Stimulated activated effector memory CD8-positive, alpha-beta T cell treated with anti-CD3 and anti-CD28 coated beads, Interleukin-12 subunit alpha, Interleukin-12 subunit beta, amount 100 ng/mL, for 72 hours (primary cell): ENCODE data around the gene CDCA4.

Source experiments
- ATAC-seq: fragments of 150-1000 bp; cut with Tn5 transposase; 2 replicates; pipeline ENCODE4 v1.10.0; 2021
- DNase-seq, 2 donors: peaks; one replicate each; pipeline ENCODE4 v3.0.0; 2021 to 2022; ENCODE audit warnings: low spot score in 2 of 2
- H3K27ac Mint-ChIP-seq: one replicate; pipeline ENCODE4 v1.8.0; 2022; ENCODE audit warnings: mild to moderate bottlenecking, mixed read lengths
- H3K36me3 Mint-ChIP-seq: one replicate; pipeline ENCODE4 v1.8.0; 2022; ENCODE audit warnings: mild to moderate bottlenecking, mixed read lengths
- H3K4me1 Mint-ChIP-seq: one replicate; pipeline ENCODE4 v1.8.0; 2022; ENCODE audit warnings: mixed read lengths
- H3K4me3 Mint-ChIP-seq: one replicate; pipeline ENCODE4 v1.8.0; 2022; ENCODE audit warnings: mild to moderate bottlenecking, mixed read lengths
- H3K9me3 Mint-ChIP-seq: one replicate; pipeline ENCODE4 v1.8.0; 2022; ENCODE audit warnings: mixed read lengths

The CDCA4 gene

DNA sequence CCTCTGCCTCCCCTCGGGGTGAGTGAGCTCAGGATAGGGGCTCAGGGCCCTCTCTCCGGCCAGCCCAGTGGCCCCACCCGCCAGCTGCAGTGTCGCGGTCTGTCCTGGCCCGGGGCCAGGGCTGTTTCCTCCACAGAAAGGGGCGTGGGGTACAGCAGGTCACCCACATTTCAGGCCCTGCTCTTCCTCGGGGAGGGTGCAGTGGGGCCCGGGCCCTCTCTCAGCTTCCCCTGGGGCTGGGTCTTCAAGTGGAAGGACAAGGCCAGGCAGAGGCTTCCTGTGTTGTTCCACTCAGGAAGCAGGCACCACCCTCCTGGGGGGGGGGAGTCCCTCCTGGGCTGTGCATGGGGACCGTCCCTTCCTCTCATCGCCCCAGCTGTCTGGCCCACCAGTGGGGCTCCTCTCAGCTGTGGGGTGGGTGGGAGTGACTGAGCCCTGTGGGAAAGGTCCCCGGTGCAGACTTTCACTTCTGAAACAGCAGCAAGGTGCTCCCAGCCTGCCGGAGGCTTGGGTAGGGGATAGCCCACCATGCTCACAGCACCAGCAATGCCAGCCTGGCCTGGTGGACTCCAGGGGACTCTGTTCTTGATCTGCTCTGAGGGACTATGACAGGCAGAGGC, 40.7 kb upstream of the CDCA4 start:
- H3K4me1 Mint-ChIP-seq, result peaks cover 71% of the 10 kb centered on the region
- peak overlapping the region; percentile 100 for H3K4me3 Mint-ChIP-seq
- ATAC-seq (peak; percentile 47), DNase-seq (peak; percentile 38 to 77)
- no peaks in the 10 kb centered on the region for H3K9me3 Mint-ChIP-seq
- peaks cover 93% of the 10 kb centered on the region for H3K36me3 Mint-ChIP-seq
- peak overlapping the region; percentile 97 for H3K27ac Mint-ChIP-seq

DNA sequence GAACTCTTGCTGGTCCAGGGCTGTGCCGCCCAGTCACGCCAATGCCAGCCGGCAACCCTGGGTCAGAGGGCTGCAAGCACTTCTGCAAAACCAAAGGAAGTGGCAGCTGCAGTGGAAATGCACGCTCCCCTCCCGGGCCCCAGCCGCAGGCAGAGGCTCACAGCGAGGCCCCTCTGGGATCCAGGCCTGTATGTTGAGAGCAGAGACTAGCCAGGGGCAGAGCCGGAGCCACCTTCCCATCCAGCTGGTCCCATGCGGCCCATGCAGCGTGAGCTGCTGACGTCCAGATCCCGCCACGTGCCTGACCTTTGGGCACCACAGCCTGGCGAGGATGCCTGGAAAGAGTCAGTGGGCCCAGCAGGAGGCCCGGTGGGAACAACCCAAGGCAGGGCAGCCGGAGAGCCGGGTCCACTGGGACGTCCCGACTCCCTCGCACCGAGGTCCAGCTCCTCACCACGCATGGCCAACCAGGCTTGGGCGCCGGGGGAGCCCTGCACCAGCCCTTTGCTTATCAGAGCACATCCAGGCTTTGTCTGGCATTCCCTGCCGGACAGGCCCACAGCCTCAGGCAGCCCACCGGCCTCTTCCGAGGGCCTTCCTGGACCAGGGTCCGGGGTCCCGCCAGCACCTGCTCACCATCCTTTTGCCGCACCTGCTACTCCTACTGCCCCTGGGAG, 40.0 kb upstream of the CDCA4 start:
- DNase-seq, result peak in 1 of 2 donors; percentile 39
- Mint-ChIP-seq H3K36me3 (peaks cover 96% of the 10 kb centered on the region), H3K9me3 (no peaks in the 10 kb centered on the region), H3K4me3 (peak overlapping the region; percentile 100), H3K4me1 (peaks cover 65% of the 10 kb centered on the region), H3K27ac (peak overlapping the region; percentile 97)
- peak; percentile 4 for ATAC-seq

DNA sequence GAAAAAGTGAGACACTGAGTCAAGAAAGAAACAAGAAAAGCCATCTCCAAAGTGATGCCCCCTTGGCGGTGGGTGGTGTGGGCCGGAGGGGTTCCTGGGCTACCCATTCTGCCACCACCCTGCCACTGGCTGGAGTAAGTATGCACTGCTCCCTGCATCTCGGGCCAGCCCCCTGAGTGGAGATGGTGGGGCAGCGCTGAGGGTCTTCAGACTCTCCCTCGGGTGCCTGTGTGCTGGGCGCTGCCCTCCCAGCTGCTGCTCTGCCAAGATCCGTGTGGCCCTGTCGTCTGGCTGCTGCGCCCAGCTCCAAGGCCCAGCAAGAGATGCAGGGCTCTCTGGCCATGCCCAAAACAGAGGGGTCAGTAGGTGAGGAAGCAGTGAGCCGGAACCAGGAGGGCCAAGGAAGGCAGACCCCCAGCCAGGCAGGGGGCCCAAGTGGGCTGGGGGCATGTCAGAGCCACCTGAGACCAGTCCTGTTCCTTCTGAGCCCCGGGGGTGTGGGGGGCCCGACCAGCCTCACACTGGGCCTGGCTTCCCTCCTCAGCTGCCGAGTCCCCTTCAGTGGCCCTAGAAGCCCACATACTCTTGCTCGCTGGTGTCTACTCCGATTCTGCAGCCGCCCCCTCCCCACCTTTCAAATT, 39.2 kb upstream of the CDCA4 start:
- DNase-seq (no peak), ATAC-seq (peak; percentile 5)
- peaks cover 96% of the 10 kb centered on the region for H3K36me3 Mint-ChIP-seq
- H3K9me3 Mint-ChIP-seq, result no peaks in the 10 kb centered on the region
- H3K4me1 Mint-ChIP-seq, result peaks cover 66% of the 10 kb centered on the region
- peak overlapping the region; percentile 97 for H3K27ac Mint-ChIP-seq
- peak overlapping the region; percentile 100 for H3K4me3 Mint-ChIP-seq

DNA sequence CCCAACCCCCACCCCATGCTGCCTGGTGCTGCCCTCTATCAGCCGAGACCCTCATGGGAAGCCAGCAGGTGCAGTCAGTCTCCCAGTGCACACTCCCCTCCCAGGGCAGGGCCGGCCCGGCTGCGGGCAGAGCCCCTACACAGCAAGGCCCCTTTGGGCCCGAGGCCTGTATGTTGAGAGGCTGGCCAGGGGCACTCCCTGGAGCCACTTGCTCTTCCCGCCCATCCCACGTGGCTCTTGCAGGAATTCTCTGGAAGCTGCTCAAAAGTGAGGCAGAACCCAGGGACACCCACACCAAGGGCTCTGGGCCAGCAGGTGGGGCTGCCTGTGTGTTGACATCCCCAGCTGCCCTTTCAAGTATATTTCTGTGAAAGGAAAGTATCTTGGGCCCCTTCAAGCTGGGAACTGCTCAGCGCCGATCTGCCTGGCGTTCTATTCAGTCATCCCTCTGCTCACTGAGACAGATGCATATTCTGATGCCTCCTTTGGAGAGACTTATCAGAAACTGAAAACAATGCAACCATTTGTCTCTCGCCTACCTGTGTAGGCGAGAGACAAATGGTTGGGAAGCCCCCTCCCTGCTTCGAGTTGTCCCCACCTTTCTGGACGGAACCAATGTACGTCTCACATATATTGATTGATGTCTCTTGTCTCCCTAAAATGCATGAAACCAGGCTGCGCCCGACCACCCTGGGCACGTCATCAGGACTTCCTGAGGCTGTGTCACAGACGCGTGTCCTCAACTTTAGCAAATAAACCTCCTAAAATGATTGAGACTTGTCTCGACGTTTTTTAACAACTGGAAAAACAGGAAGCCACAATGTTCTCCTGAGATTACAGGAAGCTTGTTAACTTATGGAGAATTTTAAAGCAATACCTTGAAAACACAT, 38.4 kb upstream of the CDCA4 start:
- H3K4me1 Mint-ChIP-seq, result peaks cover 60% of the 10 kb centered on the region
- peak in 1 of 2 donors; percentile 50 for DNase-seq
- H3K27ac Mint-ChIP-seq, result peak overlapping the region; percentile 97
- H3K9me3 Mint-ChIP-seq, result no peaks in the 10 kb centered on the region
- peak; percentile 31 for ATAC-seq
- H3K4me3 Mint-ChIP-seq, result peak overlapping the region; percentile 100
- peaks cover 96% of the 10 kb centered on the region for H3K36me3 Mint-ChIP-seq

DNA sequence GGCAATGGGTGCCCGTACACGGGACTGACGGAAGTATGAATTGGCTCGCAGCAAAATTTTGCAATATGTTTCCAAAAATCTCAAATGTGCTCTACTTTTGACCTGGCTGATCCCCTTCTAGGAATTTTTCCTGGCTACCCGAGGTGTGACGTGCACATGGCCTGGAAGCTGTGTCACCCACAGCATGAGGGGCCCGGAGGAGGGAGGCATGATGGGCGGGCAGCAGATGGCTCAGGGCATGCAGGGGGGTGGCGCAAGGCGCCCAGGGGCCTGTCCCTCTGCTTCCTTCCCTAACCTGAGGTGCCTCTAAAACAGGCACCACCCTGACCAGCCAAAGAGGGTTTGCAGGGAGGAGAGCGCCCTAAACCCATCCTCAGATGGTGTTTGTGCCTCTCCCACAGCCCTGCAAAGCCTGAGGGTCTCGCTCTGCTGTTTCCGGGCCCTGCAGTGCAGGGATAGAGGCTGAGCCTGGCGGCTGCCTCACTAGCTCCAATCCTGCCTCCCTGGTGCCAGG, 37.7 kb upstream of the CDCA4 start:
- H3K4me3 Mint-ChIP-seq, result peak overlapping the region; percentile 100
- H3K9me3 Mint-ChIP-seq, result no peaks in the 10 kb centered on the region
- H3K27ac Mint-ChIP-seq, result peak overlapping the region; percentile 97
- DNase-seq, result no peak
- peaks cover 56% of the 10 kb centered on the region for H3K4me1 Mint-ChIP-seq
- H3K36me3 Mint-ChIP-seq, result peaks cover 96% of the 10 kb centered on the region
- no peak for ATAC-seq

DNA sequence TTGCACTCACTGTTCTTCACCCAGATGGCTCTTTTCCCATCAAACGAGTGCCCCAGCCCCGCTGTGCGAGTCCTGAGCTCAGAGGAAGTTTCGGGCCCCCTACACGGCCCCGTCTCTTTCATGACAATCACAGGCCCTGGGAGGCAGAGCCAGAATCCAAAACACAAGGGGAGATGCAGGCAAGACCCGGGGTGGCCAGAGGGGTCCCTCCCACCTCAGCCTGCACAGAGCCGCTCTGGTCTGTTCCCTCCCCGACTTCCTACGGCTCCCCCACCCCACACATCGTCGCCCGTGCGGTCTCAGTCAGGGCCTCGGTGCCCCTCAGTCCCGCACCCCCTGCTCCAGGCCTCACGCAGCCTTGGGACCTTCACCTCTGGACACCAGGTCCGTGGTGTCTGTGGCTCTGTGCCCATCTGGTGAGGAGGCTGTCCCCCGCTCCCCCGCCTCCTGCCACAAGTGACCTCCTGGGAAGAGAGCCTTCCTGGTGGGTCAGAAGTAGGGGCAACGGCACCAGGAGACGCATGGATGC, 35.5 kb upstream of the CDCA4 start:
- no peak for DNase-seq
- Mint-ChIP-seq H3K27ac (no peak overlapping the region), H3K4me1 (peaks cover 43% of the 10 kb centered on the region), H3K36me3 (peaks cover 96% of the 10 kb centered on the region), H3K9me3 (no peaks in the 10 kb centered on the region), H3K4me3 (no peak overlapping the region)
- no peak for ATAC-seq

DNA sequence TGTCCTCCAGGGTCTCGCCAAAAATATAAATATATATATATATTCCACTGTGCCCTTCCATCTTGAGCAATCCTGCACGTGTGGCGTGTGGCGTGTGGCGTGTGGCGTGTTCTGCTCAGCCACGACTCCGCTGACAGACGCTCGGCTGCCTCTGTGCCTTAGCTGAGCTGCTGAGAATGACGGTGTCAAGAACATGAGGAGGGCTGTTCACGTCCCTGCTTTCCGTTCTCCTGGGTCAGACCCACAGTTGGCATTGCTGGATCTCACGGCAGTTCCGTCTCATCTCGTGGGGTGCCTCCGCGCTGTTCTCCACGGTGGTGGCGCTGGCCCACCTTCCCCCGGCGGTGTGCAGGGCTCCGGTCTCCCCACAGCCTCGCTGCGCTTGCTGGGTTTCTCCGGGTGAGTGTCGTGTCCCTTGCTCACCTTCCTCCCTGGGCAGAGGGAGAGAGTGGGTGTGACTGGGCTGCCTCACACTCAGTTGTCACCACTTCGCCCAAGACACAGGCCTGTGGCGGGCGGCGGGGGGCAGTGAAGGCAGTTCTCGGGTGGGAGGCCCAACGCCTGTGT, 34.9 kb upstream of the CDCA4 start:
- Mint-ChIP-seq H3K9me3 (no peaks in the 10 kb centered on the region), H3K4me3 (no peak overlapping the region), H3K36me3 (peaks cover 100% of the 10 kb centered on the region), H3K4me1 (peaks cover 48% of the 10 kb centered on the region), H3K27ac (no peak overlapping the region)
- ATAC-seq, result no peak
- no peak for DNase-seq

DNA sequence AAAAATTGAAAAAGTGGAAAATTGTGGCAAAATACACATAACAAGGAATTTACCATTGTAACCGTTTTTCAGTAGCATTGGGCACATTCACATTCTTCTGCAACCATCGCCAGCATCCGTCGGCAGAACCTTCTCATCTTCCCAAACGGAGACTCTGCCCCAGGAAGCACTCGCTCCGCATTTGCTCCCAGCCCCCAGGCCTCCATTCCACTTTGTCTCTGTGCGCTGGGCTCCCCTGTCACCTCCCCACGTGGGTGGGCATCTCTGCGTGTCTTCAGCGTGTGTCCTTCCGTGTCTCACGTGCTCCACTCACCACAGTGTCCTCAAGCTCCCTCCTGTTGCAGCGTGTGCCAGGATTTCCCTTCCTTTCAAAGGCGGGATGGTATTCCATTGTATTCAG, 34.5 kb upstream of the CDCA4 start:
- Mint-ChIP-seq H3K9me3 (no peaks in the 10 kb centered on the region), H3K27ac (no peak overlapping the region), H3K4me3 (no peak overlapping the region), H3K4me1 (peaks cover 43% of the 10 kb centered on the region), H3K36me3 (peaks cover 100% of the 10 kb centered on the region)
- DNase-seq (no peak), ATAC-seq (no peak)

DNA sequence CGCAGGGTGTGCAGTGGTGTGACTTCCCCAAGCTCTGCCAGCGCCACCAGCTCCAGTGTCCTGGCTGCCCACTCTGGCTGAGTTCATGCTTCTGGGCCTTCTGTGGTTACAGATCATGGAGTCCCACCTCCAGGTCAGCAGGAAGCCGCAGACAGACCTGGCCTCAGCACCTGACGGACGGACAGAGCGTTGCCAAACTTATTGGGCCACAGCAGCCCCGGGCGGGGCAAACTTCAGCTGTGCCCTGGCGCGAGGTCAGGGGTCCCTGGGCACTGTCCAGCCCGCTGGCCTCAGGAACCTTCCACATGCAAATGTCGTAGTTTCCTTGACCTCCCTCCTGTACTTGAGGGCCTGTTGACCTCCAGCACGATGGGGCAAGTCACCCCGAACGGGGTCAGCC, 33.1 kb upstream of the CDCA4 start:
- Mint-ChIP-seq H3K36me3 (peaks cover 100% of the 10 kb centered on the region), H3K4me1 (peaks cover 29% of the 10 kb centered on the region), H3K9me3 (no peaks in the 10 kb centered on the region), H3K4me3 (no peak overlapping the region), H3K27ac (peak overlapping the region; percentile 10)
- no peak for DNase-seq
- no peak for ATAC-seq

DNA sequence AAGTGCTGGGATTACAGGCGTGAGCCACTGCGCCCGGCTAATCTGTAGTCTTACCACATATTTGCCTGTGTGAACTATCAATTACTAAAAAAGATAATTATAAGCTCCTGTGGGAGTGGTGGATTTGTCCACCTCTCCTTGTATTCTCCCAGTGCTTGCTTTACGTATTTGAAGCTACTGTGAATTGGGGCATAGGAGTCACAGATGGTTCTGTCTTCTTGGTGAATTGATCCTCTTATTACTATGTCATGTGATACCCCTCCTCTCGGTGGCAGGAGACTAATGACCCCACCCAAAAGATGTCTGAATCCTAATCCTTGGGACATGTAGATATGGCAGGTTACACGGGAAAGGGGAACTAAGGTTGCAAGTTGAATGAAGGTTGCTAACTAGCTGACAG, 32.5 kb upstream of the CDCA4 start:
- H3K27ac Mint-ChIP-seq, result no peak overlapping the region
- H3K4me1 Mint-ChIP-seq, result peaks cover 24% of the 10 kb centered on the region
- ATAC-seq, result no peak
- H3K9me3 Mint-ChIP-seq, result no peaks in the 10 kb centered on the region
- no peak for DNase-seq
- no peak overlapping the region for H3K4me3 Mint-ChIP-seq
- peaks cover 100% of the 10 kb centered on the region for H3K36me3 Mint-ChIP-seq

DNA sequence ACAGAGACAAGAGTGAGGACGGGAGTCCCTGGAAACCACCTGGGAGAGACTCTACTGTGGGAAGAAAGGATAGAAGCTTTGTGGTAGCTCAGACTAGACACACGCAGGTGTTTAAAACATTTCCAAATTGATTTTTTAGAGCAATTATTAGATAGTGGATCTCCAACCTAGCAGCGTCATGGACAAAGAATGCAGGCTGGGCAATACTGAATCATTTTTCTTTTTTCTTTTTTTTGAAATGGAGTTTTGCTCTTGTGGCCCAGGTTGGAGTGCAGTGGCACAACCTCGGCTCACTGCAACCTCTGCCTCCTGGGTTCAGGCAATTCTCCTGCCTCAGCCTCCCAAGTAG, 31.2 kb upstream of the CDCA4 start:
- H3K9me3 Mint-ChIP-seq, result no peaks in the 10 kb centered on the region
- no peak overlapping the region for H3K27ac Mint-ChIP-seq
- peaks cover 32% of the 10 kb centered on the region for H3K4me1 Mint-ChIP-seq
- DNase-seq, result no peak
- H3K4me3 Mint-ChIP-seq, result no peak overlapping the region
- H3K36me3 Mint-ChIP-seq, result peaks cover 100% of the 10 kb centered on the region
- no peak for ATAC-seq

DNA sequence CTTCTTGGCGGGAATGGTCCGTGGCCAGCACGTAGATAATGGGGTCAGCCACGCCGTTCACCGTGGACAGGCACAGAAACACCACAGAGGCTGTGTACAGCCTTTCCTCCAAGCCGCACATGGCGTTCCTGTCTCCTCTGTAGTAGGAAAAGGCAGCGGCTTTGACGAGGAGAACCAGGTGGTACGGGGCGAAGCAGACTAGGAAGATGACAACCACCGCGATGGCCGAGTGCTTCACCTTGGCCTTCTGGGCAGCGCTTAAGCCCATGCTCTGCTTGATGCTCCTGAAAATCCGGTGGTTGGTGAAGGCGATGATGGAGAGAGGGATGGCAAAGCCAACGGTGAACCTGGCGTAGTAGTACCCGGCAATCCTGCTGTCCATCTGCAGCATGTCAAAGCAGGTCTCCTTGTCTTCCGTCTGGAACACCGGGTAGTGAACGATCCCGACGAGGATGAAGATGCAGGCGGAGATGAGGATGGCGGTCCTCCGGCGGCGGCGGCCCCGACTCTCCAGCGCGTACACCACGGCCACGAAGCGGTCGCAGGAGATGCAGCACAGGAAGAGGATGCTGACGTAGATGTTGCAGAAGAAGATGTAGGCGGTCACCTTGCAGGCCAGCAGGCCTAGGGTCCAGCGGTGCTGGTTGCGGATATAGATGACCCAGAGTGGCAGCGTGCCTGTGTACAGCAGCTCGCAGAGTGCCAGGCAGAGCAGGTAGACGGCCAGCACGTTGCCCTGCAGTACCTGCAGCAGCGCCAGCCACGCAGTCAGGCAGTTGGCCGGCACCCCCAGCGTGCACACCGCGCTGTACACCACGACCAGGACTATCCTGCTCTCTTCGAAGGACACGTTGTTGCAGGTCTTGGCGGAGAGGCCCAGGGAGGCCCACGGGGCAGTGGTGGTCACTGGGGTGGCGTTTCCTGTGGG, 30.6 kb upstream of the CDCA4 start:
- H3K27ac Mint-ChIP-seq, result no peak overlapping the region
- H3K4me3 Mint-ChIP-seq, result no peak overlapping the region
- DNase-seq (no peak), ATAC-seq (no peak)
- H3K36me3 Mint-ChIP-seq, result peaks cover 100% of the 10 kb centered on the region
- no peaks in the 10 kb centered on the region for H3K9me3 Mint-ChIP-seq
- H3K4me1 Mint-ChIP-seq, result peaks cover 33% of the 10 kb centered on the region

DNA sequence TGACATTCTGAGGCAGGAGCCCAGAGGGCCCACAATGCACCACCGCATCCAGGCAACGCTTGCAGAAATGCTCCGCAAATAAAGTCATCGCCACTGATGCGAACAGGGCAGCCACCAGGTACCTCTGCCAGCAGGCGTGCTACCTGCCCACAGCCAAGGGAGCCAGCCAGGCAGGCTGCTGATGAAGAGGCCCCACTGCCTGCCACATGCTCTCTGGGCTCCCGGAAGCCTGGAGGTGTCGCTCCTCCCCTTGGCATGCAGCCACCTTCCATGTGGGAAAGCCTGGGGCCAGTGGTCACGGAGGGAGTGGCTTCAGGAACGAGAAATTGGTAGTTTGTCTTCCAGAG, 29.6 kb upstream of the CDCA4 start:
- ATAC-seq (no peak), DNase-seq (no peak)
- Mint-ChIP-seq H3K4me3 (no peak overlapping the region), H3K4me1 (peaks cover 35% of the 10 kb centered on the region), H3K9me3 (no peaks in the 10 kb centered on the region), H3K36me3 (peaks cover 100% of the 10 kb centered on the region), H3K27ac (no peak overlapping the region)
